Breast epithelium (tissue), 3 donors: ENCODE data around the gene VAV3.

Experiments used
- POLR2A ChIP-seq: fragments of 450-650 bp; IDR thresholded peaks from one replicate; pipeline ENCODE4 v1.6.1; 2016; ENCODE audit warnings: antibody characterized with exemption, mild to moderate bottlenecking, moderate library complexity
- POLR2AphosphoS5 ChIP-seq, 3 donors: sonication (generic); formaldehyde crosslinking; IDR thresholded peaks; one replicate each; pipeline ENCODE4 v1.6.1; 2017; ENCODE audit warnings: antibody characterized with exemption in 3 of 3
- TF ChIP-seq, protein P1 (sequence below), 3 donors: fragments of 450-650 bp; IDR thresholded peaks; one replicate each; pipeline ENCODE4 v1.5.1; 2016 to 2017; ENCODE audit warnings: antibody characterized with exemption in 3 of 3, mild to moderate bottlenecking in 3 of 3, moderate library complexity in 3 of 3

DNA sequence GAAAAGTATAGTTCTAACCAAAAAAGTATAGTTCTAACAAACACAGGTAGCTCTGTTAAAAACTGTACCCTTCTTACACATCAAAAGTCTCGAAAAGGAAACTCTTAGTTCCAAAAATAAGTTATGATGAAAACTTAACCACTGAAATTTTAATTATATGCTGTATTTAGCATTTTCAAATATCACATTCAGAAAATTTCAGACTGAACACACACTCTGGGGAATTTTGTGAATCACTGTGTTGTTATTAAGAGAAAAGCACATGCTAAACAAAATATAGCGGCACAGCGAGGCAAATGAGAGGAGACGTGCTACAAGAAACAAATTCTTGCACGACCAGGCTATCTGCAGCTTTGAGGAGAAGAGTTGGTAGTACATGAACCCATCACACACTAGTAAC lies 30.4 kb downstream of the VAV3 start:
- TF ChIP-seq, protein P1, sequence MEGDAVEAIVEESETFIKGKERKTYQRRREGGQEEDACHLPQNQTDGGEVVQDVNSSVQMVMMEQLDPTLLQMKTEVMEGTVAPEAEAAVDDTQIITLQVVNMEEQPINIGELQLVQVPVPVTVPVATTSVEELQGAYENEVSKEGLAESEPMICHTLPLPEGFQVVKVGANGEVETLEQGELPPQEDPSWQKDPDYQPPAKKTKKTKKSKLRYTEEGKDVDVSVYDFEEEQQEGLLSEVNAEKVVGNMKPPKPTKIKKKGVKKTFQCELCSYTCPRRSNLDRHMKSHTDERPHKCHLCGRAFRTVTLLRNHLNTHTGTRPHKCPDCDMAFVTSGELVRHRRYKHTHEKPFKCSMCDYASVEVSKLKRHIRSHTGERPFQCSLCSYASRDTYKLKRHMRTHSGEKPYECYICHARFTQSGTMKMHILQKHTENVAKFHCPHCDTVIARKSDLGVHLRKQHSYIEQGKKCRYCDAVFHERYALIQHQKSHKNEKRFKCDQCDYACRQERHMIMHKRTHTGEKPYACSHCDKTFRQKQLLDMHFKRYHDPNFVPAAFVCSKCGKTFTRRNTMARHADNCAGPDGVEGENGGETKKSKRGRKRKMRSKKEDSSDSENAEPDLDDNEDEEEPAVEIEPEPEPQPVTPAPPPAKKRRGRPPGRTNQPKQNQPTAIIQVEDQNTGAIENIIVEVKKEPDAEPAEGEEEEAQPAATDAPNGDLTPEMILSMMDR (IDR thresholded peaks at IDR 0.05) = no peak
- no peak for TF ChIP-seq POLR2A
- TF ChIP-seq POLR2AphosphoS5 (IDR thresholded peaks at IDR 0.05) = no peak
